PC-3 (cell line): ENCODE results near the gene TRPT1. TPM values are rescaled to one million over a fixed set of nuclear protein-coding genes. Genes with fewer than 3 reads are reported as not detected.

Experiments
- ATAC-seq: fragments of 200-7000 bp; cut with Tn5 transposase; 2 replicates; pipeline ENCODE4 v1.9.1; 2020; ENCODE audit warnings: mild to moderate bottlenecking, moderate library complexity
- BruUV-seq: library from RNA; stranded (reverse); fragments of 400-500 nt; replicated peaks from 2 replicates; lab custom pipeline; 2021; lab: Mats Ljungman, UMichigan
- CTCF ChIA-PET: fragments of 300-600 bp; sonication (Branson Sonifier 250); formaldehyde crosslinking; loops from one replicate; lab custom pipeline; 2022; ENCODE audit warnings: antibody characterized with exemption; lab: Charles Lee
- POLR2A ChIA-PET: fragments of 300-600 bp; sonication (Branson Sonifier 250); formaldehyde crosslinking; loops from one replicate; lab custom pipeline; 2022; ENCODE audit warnings: antibody characterized with exemption; ENCODE audit not compliant: unreplicated experiment; lab: Charles Lee
- DNase-seq: peaks from one replicate; pipeline ENCODE4 v3.0.0-alpha.2; 2015
- H2AFZ ChIP-seq: fragments of 300-600 bp; sonication (generic); 2 replicates; pipeline ENCODE4 v1.6.0; 2016; ENCODE audit warnings: antibody characterized with exemption, low read length
- H3F3A ChIP-seq: fragments of 300-600 bp; sonication (generic); one replicate; pipeline ENCODE4 v1.6.0; 2017; ENCODE audit warnings: antibody characterized with exemption, low read length, control low read depth, mild to moderate bottlenecking; ENCODE audit not compliant: unreplicated experiment
- H3K27ac ChIP-seq: fragments of 300-600 bp; sonication (generic); 2 replicates; pipeline ENCODE4 v1.5.1; 2016; ENCODE audit warnings: mild to moderate bottlenecking, low read length
- H3K27me3 ChIP-seq: fragments of 300-600 bp; sonication (generic); 2 replicates; pipeline ENCODE4 v1.6.1; 2016; ENCODE audit warnings: low read length, mixed read lengths
- H3K36me3 ChIP-seq: fragments of 300-600 bp; sonication (generic); 2 replicates; pipeline ENCODE4 v1.6.1; 2016; ENCODE audit warnings: low read depth, mixed run types, low read length, mixed read lengths
- H3K4me1 ChIP-seq: fragments of 300-600 bp; sonication (generic); 2 replicates; pipeline ENCODE4 v1.5.1; 2016; ENCODE audit warnings: low read length; ENCODE audit not compliant: insufficient read depth
- H3K4me2 ChIP-seq: fragments of 300-600 bp; sonication (generic); 2 replicates; pipeline ENCODE4 v1.6.0; 2016; ENCODE audit warnings: low read length
- H3K4me3 ChIP-seq: fragments of 300-600 bp; sonication (generic); 2 replicates; pipeline ENCODE4 v1.5.1; 2016; ENCODE audit warnings: mild to moderate bottlenecking, low read length, mixed read lengths
- H3K79me2 ChIP-seq: fragments of 300-600 bp; sonication (generic); 2 replicates; pipeline ENCODE4 v1.6.1; 2017; ENCODE audit warnings: low read length, mixed read lengths
- H3K9ac ChIP-seq: fragments of 300-600 bp; sonication (generic); 2 replicates; pipeline ENCODE4 v1.6.0; 2016; ENCODE audit warnings: mild to moderate bottlenecking, low read length
- H3K9me2 ChIP-seq: fragments of 300-600 bp; sonication (generic); replicated peaks from 2 replicates; pipeline ENCODE4 v1.6.1; 2016; ENCODE audit warnings: mixed run types, low read length, mixed read lengths
- H3K9me3 ChIP-seq: fragments of 300-600 bp; sonication (generic); 2 replicates; pipeline ENCODE4 v1.6.1; 2016; ENCODE audit warnings: low read length, mixed read lengths
- H4K20me1 ChIP-seq: fragments of 300-600 bp; sonication (generic); 2 replicates; pipeline ENCODE4 v1.6.1; 2016; ENCODE audit warnings: low read length, mixed read lengths
- CTCF ChIP-seq: fragments of 300-600 bp; sonication (generic); conservative IDR thresholded peaks from 2 replicates; pipeline ENCODE4 v1.5.1; 2017; ENCODE audit warnings: antibody characterized with exemption, low read depth, mild to moderate bottlenecking, low read length
- EZH2phosphoT487 ChIP-seq: fragments of 300-600 bp; sonication (generic); IDR thresholded peaks from 2 replicates; pipeline ENCODE4 v1.6.1; 2018; ENCODE audit warnings: mild to moderate bottlenecking, antibody characterized with exemption, low read length, borderline replicate concordance
- intact Hi-C: fragments of 100-400 bp; cut with micrococcal nuclease; formaldehyde crosslinking; loops from 2 replicates; pipeline ENCODE4 v1.9.0; 2023
- total RNA-seq: library from RNA; depleted of rRNA; stranded (reverse); fragments of >200 nt; gene quantifications from 2 replicates; pipeline ENCODE4 v1.2.3, GENCODE V29; 2014

The TRPT1 gene
- total RNA-seq, 1 experiment from 2014 or later, result 57.7 TPM

DNA sequence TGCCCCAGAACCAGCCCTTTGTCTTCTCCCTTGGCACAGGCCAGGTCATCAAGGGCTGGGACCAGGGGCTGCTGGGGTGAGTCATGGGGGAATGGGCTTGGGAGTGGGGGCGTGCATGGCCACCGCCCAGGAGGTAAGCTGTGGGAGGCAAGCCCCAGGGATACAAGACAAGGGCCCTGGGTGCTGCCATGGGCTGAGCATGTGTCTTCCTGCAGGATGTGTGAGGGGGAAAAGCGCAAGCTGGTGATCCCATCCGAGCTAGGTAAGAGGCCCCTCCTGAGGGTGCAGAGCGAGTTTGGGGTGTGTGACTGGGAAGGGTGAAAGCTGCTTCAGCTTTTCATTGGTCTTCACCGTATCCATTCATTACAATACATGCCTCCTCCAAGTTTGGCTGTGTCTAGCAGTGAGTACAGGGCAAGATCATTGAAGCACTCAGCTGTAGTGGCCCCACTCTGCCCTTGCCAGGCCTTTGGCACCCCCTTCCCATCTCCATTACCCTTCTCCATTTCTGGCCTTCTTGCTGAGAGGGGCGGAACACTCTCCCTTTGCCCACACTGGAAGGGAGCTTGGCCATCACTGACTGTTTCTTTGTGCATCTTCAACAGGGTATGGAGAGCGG lies 17.4 kb upstream of the TRPT1 start:
- peaks cover 60% of the 10 kb centered on the region for H3K4me1 ChIP-seq
- DNase-seq (no peak), ATAC-seq (no peak)
- peaks cover 48% of the 10 kb centered on the region for H3K79me2 ChIP-seq
- no peak overlapping the region for H2AFZ ChIP-seq
- H3K27me3 ChIP-seq, result no peaks in the 10 kb centered on the region
- no peaks in the 10 kb centered on the region for H3K9me3 ChIP-seq
- CTCF ChIA-PET, result interaction anchor here (0.7 kb wide), 1 partner anchor 535 kb away, joined by 5 read pairs; the partner anchor contains the start of gene SF1
- no TSS peak for BruUV-seq
- TF ChIP-seq CTCF, result no peak
- no peak overlapping the region for H3K9ac ChIP-seq
- no peak overlapping the region for H3K27ac ChIP-seq
- peaks cover 8% of the 10 kb centered on the region; the same call in 1 of the 2 replicates for H4K20me1 ChIP-seq
- peaks cover 14% of the 10 kb centered on the region for H3F3A ChIP-seq
- H3K4me2 ChIP-seq, result peak overlapping the region; percentile 94
- H3K9me2 ChIP-seq, result no peaks in the 10 kb centered on the region
- intact Hi-C loops, result no loop called here
- POLR2A ChIA-PET, result interaction anchor here (1.0 kb wide), 1 partner anchor 17 kb away, joined by 3 read pairs; no protein-coding TSS in a partner anchor
- peaks cover 14% of the 10 kb centered on the region; the same call in 1 of the 2 replicates for H3K36me3 ChIP-seq
- H3K4me3 ChIP-seq, result peak overlapping the region; percentile 87; the same call in 1 of the 2 replicates

- BruUV-seq, result TSS peak; percentile 4
Measured at GRCh38 chr11:64241491-64242374, 15.7 kb upstream of the TRPT1 start.

More at GRCh38 chr11:64241491-64242374, 15.7 kb upstream of the TRPT1 start:
- DNase-seq (peak; percentile 56), ATAC-seq (peak; percentile 6)
- peaks cover 48% of the 10 kb centered on the region for H3K79me2 ChIP-seq
- ChIA-PET CTCF (interaction anchor here (0.6 to 1.1 kb wide), 5 partner anchors 11 to 573 kb away, joined by 3 to 7 read pairs (median 4); partner anchors contain the start of gene CATSPERZ), POLR2A (interaction anchor here (0.6 to 1.0 kb wide), 6 partner anchors 27 to 506 kb away, joined by 3 to 9 read pairs (median 4); partner anchors contain the start of gene PRDX5)
- H3K4me3 ChIP-seq, result peak overlapping the region; percentile 87
- peaks cover 8% of the 10 kb centered on the region; the same call in 1 of the 2 replicates for H4K20me1 ChIP-seq
- H3K9ac ChIP-seq, result peak overlapping the region; percentile 89
- no peaks in the 10 kb centered on the region for H3K27me3 ChIP-seq
- H3K27ac ChIP-seq, result peak overlapping the region; percentile 63
- no peaks in the 10 kb centered on the region for H3K9me2 ChIP-seq
- H3F3A ChIP-seq, result peaks cover 16% of the 10 kb centered on the region
- H2AFZ ChIP-seq, result peak overlapping the region; percentile 24; the same call in 1 of the 2 replicates
- peaks cover 14% of the 10 kb centered on the region; the same call in 1 of the 2 replicates for H3K36me3 ChIP-seq
- H3K9me3 ChIP-seq, result no peaks in the 10 kb centered on the region
- H3K4me2 ChIP-seq, result peak overlapping the region; percentile 94
- intact Hi-C loops, result loop anchor here (2.0 kb wide), 1 partner anchor 63 kb away; the partner anchor contains the start of gene ESRRA
- TF ChIP-seq CTCF (no peak), EZH2phosphoT487 (no peak)
- peaks cover 66% of the 10 kb centered on the region for H3K4me1 ChIP-seq
